CD4-positive, alpha-beta memory T cell (primary cell): ENCODE measurements around the gene PPP1R7. TPM values are rescaled to one million over a fixed set of nuclear protein-coding genes. Genes with fewer than 3 reads are reported as not detected.

Experiments used
- CTCF ChIA-PET: fragments of 350-600 bp; sonication (Branson Sonifier 250); formaldehyde crosslinking; loops from one replicate; lab custom pipeline; 2021; ENCODE audit warnings: inconsistent platforms; ENCODE audit not compliant: partially characterized antibody; lab: Charles Lee
- POLR2A ChIA-PET: fragments of 350-600 bp; sonication (Branson Sonifier 250); formaldehyde crosslinking; loops from one replicate; lab custom pipeline; 2021; ENCODE audit not compliant: partially characterized antibody; lab: Charles Lee
- DNase-seq, 5 donors: peaks; one replicate each; pipeline versions ENCODE4 v3.0.0 to v3.0.0-alpha.2; 2020 to 2022; ENCODE audit warnings: mixed read lengths in 1 of 5
- H3K27ac ChIP-seq: one replicate; pipeline ENCODE4 v1.7.0; 2013; ENCODE audit warnings: low read depth, low read length
- H3K27me3 ChIP-seq: 2 replicates; pipeline ENCODE4 v1.7.0; 2013; ENCODE audit warnings: mild to moderate bottlenecking, low read length, moderate library complexity; ENCODE audit not compliant: insufficient read depth
- H3K36me3 ChIP-seq: 2 replicates; pipeline ENCODE4 v1.7.0; 2013; ENCODE audit warnings: mild to moderate bottlenecking, low read length, moderate library complexity; ENCODE audit not compliant: insufficient read depth
- H3K4me1 ChIP-seq: 2 replicates; pipeline ENCODE4 v1.7.0; 2013; ENCODE audit warnings: mild to moderate bottlenecking, low read length, moderate library complexity; ENCODE audit not compliant: insufficient read depth
- H3K4me3 ChIP-seq, 2 donors: one replicate each; pipeline ENCODE4 v1.7.0; 2013; ENCODE audit warnings: low read length in 2 of 2, mild to moderate bottlenecking in 1 of 2
- H3K9me3 ChIP-seq, 2 donors: one replicate each; pipeline ENCODE4 v1.7.0; 2013; ENCODE audit warnings: low read length in 2 of 2, control low read depth in 1 of 2; ENCODE audit not compliant: control insufficient read depth in 1 of 2
- H3K27ac Mint-ChIP-seq, 7 donors: one replicate each; pipeline ENCODE4 v1.8.0; 2020 to 2021; ENCODE audit warnings: mixed read lengths in 7 of 7, mild to moderate bottlenecking in 6 of 7, inconsistent platforms in 3 of 7, moderate library complexity in 3 of 7
- H3K27me3 Mint-ChIP-seq, 2 donors: one replicate each; pipeline ENCODE4 v1.8.0; 2020 to 2021; ENCODE audit warnings: mixed read lengths in 2 of 2
- H3K36me3 Mint-ChIP-seq, 2 donors: one replicate each; pipeline ENCODE4 v1.8.0; 2020 to 2021; ENCODE audit warnings: mixed read lengths in 2 of 2, inconsistent platforms in 1 of 2, mild to moderate bottlenecking in 1 of 2
- H3K4me1 Mint-ChIP-seq, 4 donors: one replicate each; pipeline ENCODE4 v1.8.0; 2020 to 2021; ENCODE audit warnings: mixed read lengths in 4 of 4, mild to moderate bottlenecking in 1 of 4
- H3K4me3 Mint-ChIP-seq, 8 donors: one replicate each; pipeline ENCODE4 v1.8.0; 2020 to 2021; ENCODE audit warnings: mixed read lengths in 8 of 8, mild to moderate bottlenecking in 7 of 8, moderate library complexity in 6 of 8, inconsistent platforms in 3 of 8
- H3K9me3 Mint-ChIP-seq, 8 donors: one replicate each; pipeline ENCODE4 v1.8.0; 2020 to 2021; ENCODE audit warnings: mixed read lengths in 8 of 8, mild to moderate bottlenecking in 5 of 8, inconsistent platforms in 3 of 8, moderate library complexity in 1 of 8
- intact Hi-C: fragments of 100-400 bp; cut with micrococcal nuclease; formaldehyde crosslinking; loops from one replicate; pipeline ENCODE4 v1.15.1; 2023
- polyA plus RNA-seq, 2 donors: library from polyadenylated mRNA; unstranded; fragments of 300-500 nt; fragmentation: Illumina TruSeq; gene quantifications; one replicate each; pipeline ENCODE4 v1.2.3, GENCODE V29; 2021
- total RNA-seq, 2 experiments: library from RNA; stranded (reverse); gene quantifications; one replicate each; pipeline ENCODE4 v1.2.3, GENCODE V29; 2021

The PPP1R7 gene
- total and polyA plus RNA-seq, 4 experiments from 2014 or later: 61.3 to 119 (median 91.6) TPM

GRCh38 chr2:241183221-241183620 is 33.0 kb downstream of the PPP1R7 start:
- Histone ChIP-seq H3K27ac (no peak overlapping the region), H3K4me1 (no peaks in the 10 kb centered on the region), H3K27me3 (no peaks in the 10 kb centered on the region), H3K36me3 (peaks cover 22% of the 10 kb centered on the region), H3K4me3 (no peak overlapping the region), H3K9me3 (no peaks in the 10 kb centered on the region)
- intact Hi-C loops: no loop called here
- no peaks in the 10 kb centered on the region for H3K9me3 Mint-ChIP-seq
- H3K4me1 Mint-ChIP-seq: no peaks in the 10 kb centered on the region
- DNase-seq: no peak
- no peaks in the 10 kb centered on the region for H3K27me3 Mint-ChIP-seq
- ChIA-PET CTCF (no interaction called here), POLR2A (no interaction called here)
- H3K4me3 Mint-ChIP-seq: no peak overlapping the region
- peaks cover 32 to 33% of the 10 kb centered on the region in 2 donors for H3K36me3 Mint-ChIP-seq
- H3K27ac Mint-ChIP-seq: no peak overlapping the region

GRCh38 chr2:241184901-241185300 is 34.6 kb downstream of the PPP1R7 start:
- DNase-seq: no peak
- Mint-ChIP-seq H3K4me3 (no peak overlapping the region), H3K4me1 (no peaks in the 10 kb centered on the region), H3K27ac (peak overlapping the region in 1 of 7 donors; percentile 4), H3K27me3 (no peaks in the 10 kb centered on the region), H3K9me3 (no peaks in the 10 kb centered on the region), H3K36me3 (peaks cover 19 to 21% of the 10 kb centered on the region in 2 donors)
- Histone ChIP-seq H3K27ac (no peak overlapping the region), H3K27me3 (no peaks in the 10 kb centered on the region), H3K9me3 (no peaks in the 10 kb centered on the region), H3K36me3 (peaks cover 10% of the 10 kb centered on the region), H3K4me3 (no peak overlapping the region), H3K4me1 (no peaks in the 10 kb centered on the region)
- POLR2A ChIA-PET: no interaction called here
- intact Hi-C loops: no loop called here
- CTCF ChIA-PET: no interaction called here

- no peaks in the 10 kb centered on the region for H3K27me3 Mint-ChIP-seq
- H3K27ac ChIP-seq: no peak overlapping the region
- H3K27me3 ChIP-seq: no peaks in the 10 kb centered on the region
- H3K9me3 Mint-ChIP-seq: no peaks in the 10 kb centered on the region
- CTCF ChIA-PET: no interaction called here
- intact Hi-C loops: no loop called here
- DNase-seq: no peak
- H3K4me1 ChIP-seq: no peaks in the 10 kb centered on the region
- POLR2A ChIA-PET: interaction anchor here (0.9 kb wide), 1 partner anchor 98 kb away, joined by 4 read pairs; no protein-coding TSS in a partner anchor
- H3K27ac Mint-ChIP-seq: peak overlapping the region in 1 of 7 donors; percentile 4
- H3K36me3 Mint-ChIP-seq: peaks cover 16 to 19% of the 10 kb centered on the region in 2 donors
- H3K4me1 Mint-ChIP-seq: no peaks in the 10 kb centered on the region
- no peaks in the 10 kb centered on the region for H3K9me3 ChIP-seq
- no peak overlapping the region for H3K4me3 ChIP-seq
- H3K4me3 Mint-ChIP-seq: no peak overlapping the region
- H3K36me3 ChIP-seq: peaks cover 10% of the 10 kb centered on the region
Observed at GRCh38 chr2:241185961-241186360, 35.7 kb downstream of the PPP1R7 start.

- no peaks in the 10 kb centered on the region for H3K9me3 Mint-ChIP-seq
- POLR2A ChIA-PET: no interaction called here
Observed at GRCh38 chr2:241187101-241187917, 37.0 kb downstream of the PPP1R7 start.

GRCh38 chr2:241187918-241188234 is 37.6 kb downstream of the PPP1R7 start:
- Mint-ChIP-seq H3K27ac (no peak overlapping the region), H3K4me1 (no peaks in the 10 kb centered on the region), H3K9me3 (no peaks in the 10 kb centered on the region), H3K36me3 (peaks cover 2 to 4% of the 10 kb centered on the region in 2 donors), H3K4me3 (no peak overlapping the region), H3K27me3 (no peaks in the 10 kb centered on the region)
- H3K27ac ChIP-seq: no peak overlapping the region
- POLR2A ChIA-PET: no interaction called here
- H3K4me3 ChIP-seq: no peak overlapping the region
- no peaks in the 10 kb centered on the region for H3K4me1 ChIP-seq
- peaks cover 7% of the 10 kb centered on the region for H3K36me3 ChIP-seq
- intact Hi-C loops: no loop called here
- CTCF ChIA-PET: no interaction called here
- H3K9me3 ChIP-seq: no peaks in the 10 kb centered on the region
- DNase-seq: no peak
- no peaks in the 10 kb centered on the region for H3K27me3 ChIP-seq

More at GRCh38 chr2:241187101-241187917, 37.0 kb downstream of the PPP1R7 start:
- Histone ChIP-seq H3K36me3 (peaks cover 10% of the 10 kb centered on the region), H3K4me3 (no peak overlapping the region), H3K27me3 (no peaks in the 10 kb centered on the region), H3K27ac (no peak overlapping the region), H3K9me3 (no peaks in the 10 kb centered on the region), H3K4me1 (no peaks in the 10 kb centered on the region)
- CTCF ChIA-PET: no interaction called here
- Mint-ChIP-seq H3K4me3 (no peak overlapping the region), H3K27ac (no peak overlapping the region), H3K36me3 (peaks cover 7 to 10% of the 10 kb centered on the region in 2 donors), H3K27me3 (no peaks in the 10 kb centered on the region), H3K4me1 (no peaks in the 10 kb centered on the region)
- intact Hi-C loops: no loop called here
- no peak for DNase-seq

- H3K27ac ChIP-seq: no peak within 1 kb of the TSS
- CTCF ChIA-PET: no interaction called here
- Mint-ChIP-seq H3K9me3 (no peaks in the 10 kb centered on the region), H3K4me3 (no peak within 1 kb of the TSS), H3K4me1 (no peaks in the 10 kb centered on the region), H3K36me3 (peaks cover 0 to 2% of the 10 kb centered on the region in 2 donors), H3K27ac (no peak within 1 kb of the TSS), H3K27me3 (no peaks in the 10 kb centered on the region)
- no peak within 1 kb of the TSS for H3K4me3 ChIP-seq
- H3K36me3 ChIP-seq: peaks cover 1% of the 10 kb centered on the region
- POLR2A ChIA-PET: interaction anchor here (1.5 kb wide), 1 partner anchor 9 kb away, joined by 5 read pairs; no protein-coding TSS in a partner anchor
- no peaks in the 10 kb centered on the region for H3K9me3 ChIP-seq
- no peaks in the 10 kb centered on the region for H3K4me1 ChIP-seq
- DNase-seq: no peak
- intact Hi-C loops: no loop called here
- H3K27me3 ChIP-seq: no peaks in the 10 kb centered on the region
Observed at GRCh38 chr2:241188361-241189092, 38.3 kb downstream of the PPP1R7 start, which contains the start of gene ANO7. TSS of gene ANO7 (plus strand) at chr2:241188677. CDS start at chr2:241190064, 1,387 bp downstream.

- intact Hi-C loops: no loop called here
- Mint-ChIP-seq H3K27ac (no peak overlapping the region), H3K36me3 (no peaks in the 10 kb centered on the region), H3K27me3 (no peaks in the 10 kb centered on the region), H3K4me1 (no peaks in the 10 kb centered on the region), H3K9me3 (no peaks in the 10 kb centered on the region), H3K4me3 (no peak overlapping the region)
- Histone ChIP-seq H3K4me3 (no peak overlapping the region), H3K36me3 (no peaks in the 10 kb centered on the region), H3K27ac (no peak overlapping the region), H3K4me1 (no peaks in the 10 kb centered on the region), H3K27me3 (no peaks in the 10 kb centered on the region), H3K9me3 (no peaks in the 10 kb centered on the region)
- ChIA-PET POLR2A (interaction anchor here (1.5 kb wide), 1 partner anchor 9 kb away, joined by 5 read pairs; no protein-coding TSS in a partner anchor), CTCF (no interaction called here)
- DNase-seq: no peak
Observed at GRCh38 chr2:241189093-241189855, 39.0 kb downstream of the PPP1R7 start.
